Esophagus mucosa (tissue), 1 donor: ENCODE results near the gene GNAI1. TPM values are rescaled to one million over a fixed set of nuclear protein-coding genes. Genes with fewer than 3 reads are reported as not detected.

Experiments
- ATAC-seq: fragments of 200-7000 bp; cut with Tn5 transposase; one replicate; pipeline ENCODE4 v1.9.1; 2020
- total RNA-seq: library from RNA; stranded (reverse); gene quantifications from one replicate; pipeline ENCODE4 v1.2.4, GENCODE V29; 2023
- donor health status: DM: yes; HTN: yes; CAD: no.

GNAI1 gene
- 31.5 TPM for total RNA-seq

GRCh38 chr7:80134536-80135308, at the start of gene GNAI1:
Gene GNAI1, plus strand, starts transcription at chr7:80134831. Its CDS starts 330 bp downstream, at chr7:80135161.
- ATAC-seq: peak; percentile 93

- ATAC-seq: no peak
Observed at GRCh38 chr7:80087051-80087770, 47.4 kb upstream of the GNAI1 start.

- ATAC-seq: no peak
Observed at GRCh38 chr7:80087771-80088170, 46.9 kb upstream of the GNAI1 start.

- peak; percentile 65 for ATAC-seq
Observed at GRCh38 chr7:80088705-80089104, 45.9 kb upstream of the GNAI1 start.

- ATAC-seq: peak; percentile 29
Observed at GRCh38 chr7:80089366-80089765, 45.3 kb upstream of the GNAI1 start.

- ATAC-seq: no peak
Observed at GRCh38 chr7:80093349-80093748, 41.3 kb upstream of the GNAI1 start.

- no peak for ATAC-seq
Observed at GRCh38 chr7:80095545-80095944, 39.1 kb upstream of the GNAI1 start.

DNA sequence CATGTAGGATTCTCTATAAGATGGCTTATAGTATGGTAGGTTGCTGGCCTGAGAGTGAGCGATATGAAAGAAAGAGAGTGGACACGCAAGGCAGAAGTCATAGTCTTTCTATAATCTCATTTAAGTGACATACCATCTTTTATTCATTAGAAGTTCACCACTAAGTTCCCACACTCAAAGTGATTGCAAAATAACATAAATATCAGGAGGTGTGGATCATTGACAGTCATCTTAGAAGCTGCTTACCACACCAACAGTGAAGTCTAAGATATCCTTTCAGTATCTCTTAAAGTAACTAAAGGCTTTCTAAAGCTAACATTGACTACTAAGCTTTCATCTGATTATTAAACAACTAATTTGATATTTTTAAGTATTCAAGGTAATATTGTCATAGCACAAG, 36.9 kb upstream of the GNAI1 start:
- no peak for ATAC-seq

DNA sequence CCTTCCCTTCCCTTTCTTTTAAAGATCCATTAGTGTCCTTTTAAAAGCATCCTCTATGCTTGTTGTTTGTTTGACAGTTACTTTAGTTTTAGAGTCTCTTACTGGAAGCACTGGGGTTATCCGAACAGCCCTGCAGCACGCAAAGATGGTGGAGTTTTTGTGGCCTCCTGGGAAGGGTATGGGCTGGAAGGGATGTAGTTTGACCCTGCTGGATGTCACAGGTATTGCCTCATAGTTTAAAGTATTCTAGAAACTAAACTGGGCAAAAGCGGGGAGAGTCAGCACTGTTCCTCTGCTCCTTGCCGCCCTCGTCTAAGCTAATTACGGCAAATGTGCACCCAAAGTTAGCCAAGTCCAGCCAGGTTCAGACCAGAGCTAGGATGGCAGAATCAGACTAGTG, 35.8 kb upstream of the GNAI1 start:
- no peak for ATAC-seq

DNA sequence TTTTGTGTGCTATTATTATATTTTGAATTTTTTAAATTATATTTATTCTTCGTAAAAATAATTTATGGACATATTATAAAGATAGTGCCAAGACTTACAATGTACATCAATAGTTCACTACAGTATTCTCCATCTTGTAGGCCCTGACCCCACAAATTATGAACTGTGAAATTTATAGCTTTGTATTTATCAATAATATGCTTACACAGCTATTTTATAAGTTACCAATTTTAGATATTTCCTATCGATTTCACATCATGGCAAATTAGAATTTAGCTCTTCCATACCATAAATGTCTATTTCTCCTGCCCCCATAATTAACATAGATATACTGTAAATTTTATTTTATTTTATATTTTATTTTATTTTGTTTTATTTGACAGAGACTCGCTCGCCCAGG, 34.4 kb upstream of the GNAI1 start:
- ATAC-seq: no peak

DNA sequence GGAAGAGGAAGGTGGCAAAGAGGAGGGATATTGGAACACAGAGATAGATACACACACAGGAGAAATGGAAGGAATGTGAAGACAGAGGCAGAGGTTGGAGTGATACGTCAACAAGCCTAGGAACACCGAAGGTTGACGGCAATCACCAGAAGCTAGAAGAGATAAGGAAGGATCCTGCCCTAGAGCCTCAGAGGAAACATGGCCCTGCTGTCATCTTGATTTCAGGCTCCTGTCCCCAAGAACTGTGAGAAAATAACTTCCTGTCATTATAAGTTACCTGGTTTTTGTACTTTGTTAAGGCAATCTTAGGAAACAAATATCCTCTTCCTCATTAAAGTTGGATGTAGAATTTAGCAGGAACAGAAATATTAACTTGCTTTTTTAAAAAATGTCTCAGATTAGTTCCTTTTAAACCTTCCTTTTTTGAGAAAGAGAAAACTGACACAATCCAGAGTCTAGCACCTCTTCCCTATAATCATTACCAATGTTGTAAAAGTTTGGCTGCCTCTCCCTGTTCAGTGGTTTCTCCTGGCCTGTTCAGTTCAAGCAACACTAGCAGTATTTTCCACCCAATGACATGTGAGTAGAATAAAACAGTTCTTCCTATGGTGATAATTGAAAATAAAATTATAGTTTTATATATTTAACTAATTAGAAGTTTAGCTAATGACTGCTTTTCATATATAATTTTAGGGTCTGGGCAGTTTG, 28.8 kb upstream of the GNAI1 start:
- no peak for ATAC-seq

- no peak for ATAC-seq
Observed at GRCh38 chr7:80106498-80107113, 28.0 kb upstream of the GNAI1 start.

- ATAC-seq: no peak
Observed at GRCh38 chr7:80107278-80107677, 27.4 kb upstream of the GNAI1 start.

GRCh38 chr7:80110376-80110775, 24.3 kb upstream of the GNAI1 start:
- no peak for ATAC-seq

DNA sequence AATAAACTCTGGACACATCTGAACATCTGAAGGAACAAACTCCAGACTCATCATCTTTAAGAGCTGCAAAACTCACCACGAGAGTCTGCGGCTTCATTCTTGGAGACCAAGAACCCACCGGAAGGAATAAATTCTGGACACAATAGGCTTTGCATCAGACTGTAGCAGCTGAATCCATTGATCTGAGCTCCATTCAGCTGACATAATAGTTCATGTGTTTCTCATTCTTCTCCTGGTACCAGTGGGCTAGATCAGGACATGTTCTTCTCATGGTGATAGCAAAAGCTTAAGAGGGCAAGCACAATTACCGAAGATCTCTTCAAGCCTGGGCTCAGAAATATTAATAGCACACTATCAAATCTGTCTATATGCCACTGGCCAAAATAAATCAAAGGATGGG, 20.5 kb upstream of the GNAI1 start:
- no peak for ATAC-seq

- ATAC-seq: no peak
Observed at GRCh38 chr7:80124526-80125264, 9.9 kb upstream of the GNAI1 start.

DNA sequence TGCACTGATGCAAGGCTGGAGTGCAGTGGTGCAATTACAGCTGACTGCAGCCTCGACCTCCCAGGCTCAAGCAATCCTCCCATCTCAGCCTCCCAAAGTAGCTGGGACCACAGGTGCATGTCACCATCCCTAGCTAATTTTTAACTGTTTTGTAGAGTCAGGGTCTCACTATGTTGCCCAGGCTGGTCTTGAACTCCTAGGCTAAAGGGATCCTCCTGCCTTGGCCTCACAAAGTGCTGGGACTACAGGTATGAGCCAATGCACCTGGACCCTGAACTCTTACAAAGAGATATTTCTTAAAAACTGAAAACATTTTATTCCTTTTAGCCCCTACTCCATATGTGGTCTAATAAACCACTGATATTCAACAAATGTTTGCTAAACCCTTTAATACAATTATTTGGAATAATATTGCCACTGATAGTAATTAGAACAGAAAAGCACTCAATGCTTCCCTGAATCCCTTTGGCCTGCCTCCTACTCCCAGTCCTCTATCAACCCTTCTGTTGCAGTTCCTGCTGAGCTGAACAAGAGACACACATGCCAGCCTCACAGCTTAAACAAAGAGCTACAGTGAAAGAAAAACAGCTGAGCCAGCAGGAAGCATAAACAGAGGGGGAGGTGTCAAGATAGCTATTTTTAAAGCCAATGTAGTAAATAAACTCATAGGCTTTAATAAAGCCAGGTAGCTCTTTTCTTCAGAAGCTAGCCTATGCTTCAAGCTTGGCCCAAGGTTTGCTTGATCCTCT, 7.0 kb upstream of the GNAI1 start:
- no peak for ATAC-seq

- no peak for ATAC-seq
Observed at GRCh38 chr7:80128918-80129317, 5.7 kb upstream of the GNAI1 start.

DNA sequence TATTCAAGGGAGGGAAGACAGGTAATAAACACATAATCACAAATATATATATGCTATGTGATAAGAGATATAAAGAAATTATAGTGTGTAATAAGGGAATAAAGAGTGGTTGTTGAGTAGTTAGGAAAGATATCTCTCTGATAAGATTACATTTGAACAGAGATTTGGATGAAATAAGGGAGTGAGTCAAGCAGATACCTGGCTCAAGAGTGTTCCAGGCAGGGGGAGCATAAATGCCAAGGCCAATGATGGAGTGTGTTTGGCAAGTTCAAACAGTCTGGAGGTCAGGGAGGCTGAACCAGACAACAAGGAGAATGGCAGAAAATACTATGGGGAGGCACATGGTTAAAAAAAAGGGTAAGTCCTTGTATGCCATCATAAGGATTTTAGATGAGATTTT, 4.8 kb upstream of the GNAI1 start:
- ATAC-seq: no peak

DNA sequence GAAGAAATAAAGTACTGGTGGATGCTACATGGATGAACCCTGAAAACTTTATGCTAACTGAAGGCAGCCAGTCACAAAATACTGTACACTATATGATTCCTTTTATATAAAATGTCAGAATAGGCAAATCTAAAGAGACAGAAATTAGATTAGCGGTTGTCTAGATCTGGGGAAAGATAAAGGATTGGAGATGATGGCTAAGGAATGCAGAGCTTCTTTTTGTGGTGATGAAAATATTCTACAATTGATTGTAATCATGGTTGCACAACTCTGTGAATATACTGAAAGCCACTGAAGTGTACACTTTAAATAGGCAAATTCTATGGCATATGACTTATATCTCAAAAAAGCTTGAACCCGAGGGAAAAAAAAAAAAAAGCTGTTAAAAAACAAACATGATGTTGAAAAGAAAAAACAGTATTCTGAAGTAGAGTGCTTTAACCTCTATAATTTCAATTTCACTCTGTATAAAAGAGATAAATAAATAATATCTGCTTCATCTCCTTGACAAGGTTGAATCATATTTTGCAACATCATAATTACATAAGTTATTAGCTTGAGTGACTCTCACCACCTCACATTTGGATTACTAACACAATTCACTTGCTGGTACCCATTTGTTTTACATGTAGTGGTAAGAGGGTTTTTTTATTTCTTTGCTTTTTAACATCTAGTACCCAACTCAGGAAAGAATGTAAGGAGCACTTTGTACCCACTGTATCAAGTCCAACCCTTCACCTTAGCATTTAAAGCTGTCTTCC, 2.8 kb upstream of the GNAI1 start:
- no peak for ATAC-seq

DNA sequence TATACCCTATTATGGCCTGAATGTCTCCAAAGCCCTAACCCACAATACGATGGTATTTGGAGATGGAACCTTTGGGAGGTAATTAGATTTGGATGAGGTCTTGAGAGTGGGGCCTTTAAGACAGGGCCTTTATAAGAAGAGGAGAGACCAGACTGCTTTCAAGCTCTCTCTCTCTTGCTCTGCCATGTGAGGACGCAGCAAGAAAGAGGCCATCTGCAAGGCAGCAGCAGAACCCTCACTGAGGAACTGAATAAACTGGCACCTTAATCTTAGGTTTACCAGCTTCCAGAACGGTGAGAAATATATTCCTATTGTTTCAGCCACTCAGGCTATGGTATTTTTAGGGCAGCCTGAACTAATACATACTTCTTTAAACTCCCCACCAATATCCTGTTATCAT, 2.0 kb upstream of the GNAI1 start:
- ATAC-seq: no peak
